BE2C (cell line): Measurements from ENCODE around the gene CHEK1.

Experiments
- DNase-seq: peaks from one replicate; pipeline ENCODE4 v3.0.0-alpha.2; 2020
- H3K27me3 ChIP-seq: fragments of 250-450 bp; sonication (Bioruptor Pico); 2 replicates; pipeline ENCODE4 v1.5.1; 2020; ENCODE audit warnings: mild to moderate bottlenecking
- H3K36me3 ChIP-seq: fragments of 250-450 bp; sonication (Bioruptor Pico); 2 replicates; pipeline ENCODE4 v1.5.1; 2020; ENCODE audit warnings: mild to moderate bottlenecking
- H3K4me1 ChIP-seq: fragments of 250-450 bp; sonication (Bioruptor Pico); 2 replicates; pipeline ENCODE4 v1.5.1; 2020
- H3K4me3 ChIP-seq: 2 replicates; pipeline ENCODE4 v1.5.1; 2011; ENCODE audit warnings: low read depth, low read length
- H3K9me3 ChIP-seq: fragments of 250-450 bp; sonication (Bioruptor Pico); 2 replicates; pipeline ENCODE4 v1.5.1; 2020
- CTCF ChIP-seq: IDR thresholded peaks from 2 replicates; pipeline ENCODE4 v1.5.1; 2012; ENCODE audit warnings: mild to moderate bottlenecking, low read depth, low read length

The CHEK1 gene

GRCh38 chr11:125594958-125595357, 30.0 kb upstream of the CHEK1 start:
- no peak for DNase-seq
- peaks cover 3% of the 10 kb centered on the region; the same call in 1 of the 2 replicates for H3K4me1 ChIP-seq
- H3K36me3 ChIP-seq: peaks cover 30% of the 10 kb centered on the region
- no peaks in the 10 kb centered on the region for H3K9me3 ChIP-seq
- H3K27me3 ChIP-seq: no peaks in the 10 kb centered on the region
- no peak overlapping the region for H3K4me3 ChIP-seq
- TF ChIP-seq CTCF: no peak

GRCh38 chr11:125600663-125601062, 24.3 kb upstream of the CHEK1 start:
- Histone ChIP-seq H3K4me1 (no peaks in the 10 kb centered on the region), H3K36me3 (peaks cover 73% of the 10 kb centered on the region), H3K27me3 (no peaks in the 10 kb centered on the region), H3K9me3 (no peaks in the 10 kb centered on the region), H3K4me3 (no peak overlapping the region)
- no peak for DNase-seq
- TF ChIP-seq CTCF: no peak

GRCh38 chr11:125603207-125603606, 21.8 kb upstream of the CHEK1 start:
- no peak overlapping the region for H3K4me3 ChIP-seq

GRCh38 chr11:125605417-125605816, 19.5 kb upstream of the CHEK1 start:
- no peak for DNase-seq
- TF ChIP-seq CTCF: no peak
- Histone ChIP-seq H3K4me3 (no peak overlapping the region), H3K27me3 (no peaks in the 10 kb centered on the region), H3K4me1 (no peaks in the 10 kb centered on the region), H3K36me3 (peaks cover 88% of the 10 kb centered on the region), H3K9me3 (no peaks in the 10 kb centered on the region)

More at GRCh38 chr11:125603207-125603606, 21.8 kb upstream of the CHEK1 start:
- no peaks in the 10 kb centered on the region for H3K27me3 ChIP-seq
- no peaks in the 10 kb centered on the region for H3K4me1 ChIP-seq
- no peak for DNase-seq
- H3K36me3 ChIP-seq: peaks cover 76% of the 10 kb centered on the region
- H3K9me3 ChIP-seq: no peaks in the 10 kb centered on the region
- TF ChIP-seq CTCF: no peak

- no peaks in the 10 kb centered on the region for H3K9me3 ChIP-seq
- H3K4me3 ChIP-seq: no peak overlapping the region
- H3K36me3 ChIP-seq: peaks cover 93% of the 10 kb centered on the region
- DNase-seq: no peak
- H3K27me3 ChIP-seq: no peaks in the 10 kb centered on the region
- TF ChIP-seq CTCF: no peak
- no peaks in the 10 kb centered on the region for H3K4me1 ChIP-seq
Measured at GRCh38 chr11:125609545-125609944, 15.4 kb upstream of the CHEK1 start.

GRCh38 chr11:125618383-125618782, 6.6 kb upstream of the CHEK1 start:
- Histone ChIP-seq H3K4me3 (no peak overlapping the region), H3K9me3 (no peaks in the 10 kb centered on the region), H3K4me1 (no peaks in the 10 kb centered on the region), H3K27me3 (no peaks in the 10 kb centered on the region), H3K36me3 (peaks cover 77% of the 10 kb centered on the region)
- no peak for DNase-seq
- no peak for TF ChIP-seq CTCF
